Ureter (tissue), 1 donor: Measurements from ENCODE around the gene IDI1. TPM values are rescaled to one million over a fixed set of nuclear protein-coding genes. Genes with fewer than 3 reads are reported as not detected.
"Not testable (repeated sequence)": the region's sequence is repeated elsewhere in the genome, so short reads cannot be mapped to it uniquely, and the experiment has no call there.

Experiments
- DNase-seq: peaks from one replicate; pipeline ENCODE4 v3.0.0-alpha.2; 2020; ENCODE audit warnings: low spot score
- total RNA-seq: library from RNA; stranded (reverse); gene quantifications from one replicate; pipeline ENCODE4 v1.2.4, GENCODE V29; 2023
- donor health status: DM: yes; HTN: yes; CAD: no.

Gene IDI1
- total RNA-seq, 1 donor from 2014 or later, result 36.2 TPM

DNA sequence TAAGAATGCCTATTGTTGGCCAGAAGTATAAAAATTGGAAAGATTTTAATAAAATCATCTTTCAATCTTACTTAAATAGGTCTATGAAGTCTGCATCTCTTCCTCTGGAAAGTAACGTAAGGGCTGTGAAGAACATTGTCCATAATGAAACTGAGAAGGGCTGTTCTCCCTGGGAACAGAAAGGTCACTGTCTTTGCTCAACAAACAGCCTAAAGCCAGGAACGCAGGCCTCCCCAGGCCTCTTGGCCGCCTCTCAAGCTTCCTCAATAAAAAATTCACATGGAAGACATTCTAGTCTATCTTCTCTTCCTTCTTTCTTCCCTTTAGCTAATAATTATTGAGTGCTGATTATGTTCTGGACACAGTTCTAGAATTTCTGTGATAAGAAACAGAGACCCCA, 14.2 kb downstream of the IDI1 start:
- no peak for DNase-seq

DNA sequence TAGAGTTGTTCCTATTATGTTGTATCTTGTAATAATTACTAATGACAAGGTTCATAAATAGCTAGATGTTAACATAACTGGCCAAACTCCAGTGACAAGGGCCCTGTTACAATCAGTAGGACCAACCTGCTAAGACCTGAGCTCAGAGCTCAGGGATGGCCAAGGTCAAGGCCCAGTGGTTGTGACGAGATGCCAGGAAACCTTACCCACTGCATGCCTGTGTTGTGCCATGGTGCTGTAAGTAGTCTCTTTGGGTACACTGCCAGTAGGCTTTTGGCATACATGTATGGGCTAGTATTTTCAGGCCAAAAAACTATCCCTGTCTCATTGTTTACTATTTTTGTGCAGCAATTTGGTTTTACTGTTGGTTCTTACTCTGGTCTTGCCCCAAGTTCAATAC, 15.3 kb downstream of the IDI1 start:
- no peak for DNase-seq

DNA sequence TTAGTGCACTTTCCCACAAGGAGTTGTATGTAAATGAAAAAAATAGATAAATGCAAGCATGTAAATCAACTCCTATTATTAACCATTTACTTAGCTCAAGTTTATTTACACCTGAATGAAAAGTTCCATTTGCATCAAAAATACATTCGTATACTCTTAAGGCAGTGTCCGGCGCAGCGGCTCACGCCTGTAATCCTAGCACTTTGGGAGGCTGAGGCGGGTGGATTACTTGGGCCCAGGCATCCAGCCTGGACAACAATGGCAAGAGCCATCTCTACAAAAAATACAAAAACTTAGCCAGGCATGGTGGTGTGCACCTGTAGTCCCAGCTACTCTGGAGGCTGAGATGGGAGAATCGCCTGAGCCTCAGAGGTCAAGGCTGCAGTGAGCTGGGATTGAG, 19.1 kb downstream of the IDI1 start:
- DNase-seq, result no peak

DNA sequence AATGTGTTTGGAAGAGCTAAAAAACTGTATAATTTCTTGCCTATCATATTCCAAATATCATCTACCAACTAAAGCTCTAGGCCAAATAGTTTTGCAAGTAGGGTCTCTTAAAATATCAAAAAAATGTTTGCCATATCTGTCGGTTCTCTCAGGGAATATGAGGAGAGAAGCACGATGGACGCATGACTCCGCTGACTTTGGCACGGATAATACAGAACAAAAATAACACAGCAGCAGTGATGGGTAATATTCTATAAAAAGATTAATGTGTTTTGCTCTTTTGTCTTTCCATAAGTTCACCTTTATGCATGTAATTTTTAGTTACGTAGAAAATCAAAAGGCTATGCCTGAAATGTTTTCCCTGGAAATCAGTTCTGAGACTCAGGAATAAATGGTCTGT, 22.3 kb downstream of the IDI1 start:
- no peak for DNase-seq

DNA sequence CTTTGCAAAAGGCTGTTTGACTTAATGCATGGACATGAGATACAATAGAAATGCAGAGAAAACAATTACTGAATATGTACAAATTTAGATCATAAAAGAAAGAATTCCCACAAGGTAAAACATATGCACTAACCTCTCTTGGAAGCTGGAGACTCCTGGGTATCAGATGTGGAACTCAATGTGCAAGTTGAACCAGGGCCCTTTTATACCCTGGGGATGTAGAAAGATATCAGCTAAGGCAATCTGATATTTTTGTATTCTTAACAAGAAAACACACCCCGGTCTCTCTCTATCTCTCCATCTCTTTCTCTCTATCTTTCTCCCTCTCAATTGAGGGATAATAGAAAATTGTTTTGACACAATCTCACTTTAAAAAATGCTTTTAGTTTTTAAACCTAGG, 23.2 kb downstream of the IDI1 start, which contains the start of gene IDI2:
IDI2 (minus strand) TSS at position 177 of the 400 bp plus-strand sequence. CDS start 1,136 bp downstream, outside the sequence.
- no peak for DNase-seq

DNA sequence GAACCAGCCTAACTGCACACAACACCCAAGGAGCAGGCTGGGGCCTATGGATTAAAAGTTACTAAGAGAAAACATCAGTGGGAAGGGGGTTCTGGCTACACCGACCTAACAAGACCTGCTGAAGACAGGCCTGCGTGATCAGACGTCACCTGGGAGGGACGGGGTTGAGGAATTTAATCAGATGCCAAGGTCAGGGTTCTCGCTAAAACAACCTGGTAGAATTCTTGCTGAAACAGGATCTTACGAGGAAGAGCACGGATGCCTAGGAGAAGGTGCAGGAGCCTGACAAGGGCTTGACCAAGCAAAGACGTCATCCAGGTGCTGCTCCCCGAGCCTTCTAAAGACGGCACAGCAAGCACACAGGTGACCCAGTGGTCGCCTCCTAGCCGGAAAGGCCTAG, 24.8 kb downstream of the IDI1 start:
- DNase-seq, result no peak

DNA sequence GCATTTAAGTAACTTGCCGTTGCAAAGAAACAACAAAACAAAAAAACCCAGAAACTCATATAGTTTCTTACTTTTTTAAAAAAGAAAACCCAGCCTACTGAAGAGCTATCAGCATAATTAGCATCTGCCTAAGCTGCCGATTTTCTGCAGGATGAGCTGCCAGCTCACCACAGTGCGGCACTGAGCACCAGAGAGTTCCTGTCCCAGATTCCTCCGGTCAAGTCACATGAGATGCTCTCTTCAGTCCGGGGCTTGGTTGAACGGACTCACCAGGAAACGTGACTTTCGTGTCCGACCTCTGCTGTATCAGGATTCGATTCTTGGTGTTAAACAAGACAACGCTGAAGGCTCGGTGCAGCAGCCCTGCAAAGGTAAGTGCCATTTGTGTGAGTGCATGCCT, 26.5 kb downstream of the IDI1 start:
- DNase-seq, result no peak

DNA sequence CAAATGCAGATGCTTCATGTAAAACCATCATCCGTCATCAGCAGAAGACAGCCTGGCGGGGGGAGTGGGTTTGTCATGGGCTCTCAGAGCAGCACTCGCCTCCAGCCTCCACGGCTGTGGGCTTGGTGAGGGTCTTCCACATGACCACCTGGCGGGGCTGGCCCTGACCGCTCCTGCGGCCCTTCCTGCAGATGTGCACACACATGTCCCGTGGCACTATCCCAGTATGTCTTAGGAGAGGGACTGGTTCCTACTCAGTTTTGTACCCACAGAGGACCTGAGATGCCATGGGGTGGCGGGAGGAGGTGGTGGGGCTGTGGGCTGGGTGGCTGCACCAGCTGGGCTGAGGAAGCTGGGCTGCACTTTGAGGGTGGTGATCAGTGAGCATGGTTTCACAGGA, 28.0 kb downstream of the IDI1 start:
- DNase-seq, result no peak

DNA sequence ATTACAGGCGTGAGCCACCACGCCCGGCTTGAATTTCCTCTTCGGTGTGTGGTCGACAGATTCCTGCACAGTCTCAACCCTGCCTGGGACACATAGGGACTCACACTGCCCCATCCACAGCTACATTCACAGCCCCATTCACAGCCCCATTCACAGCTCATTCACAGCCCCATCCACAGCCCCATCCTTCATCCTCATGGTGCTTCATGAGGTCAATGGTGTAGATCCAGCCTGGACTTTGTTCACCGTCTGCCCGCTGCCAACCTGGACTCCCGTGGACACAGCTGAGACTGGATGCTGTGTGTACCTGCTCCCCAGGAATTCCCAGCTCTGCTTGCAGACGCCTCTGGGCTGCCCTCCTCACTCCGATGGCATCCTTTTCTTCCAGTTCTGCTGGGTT, 28.5 kb downstream of the IDI1 start:
- DNase-seq, result no peak

DNA sequence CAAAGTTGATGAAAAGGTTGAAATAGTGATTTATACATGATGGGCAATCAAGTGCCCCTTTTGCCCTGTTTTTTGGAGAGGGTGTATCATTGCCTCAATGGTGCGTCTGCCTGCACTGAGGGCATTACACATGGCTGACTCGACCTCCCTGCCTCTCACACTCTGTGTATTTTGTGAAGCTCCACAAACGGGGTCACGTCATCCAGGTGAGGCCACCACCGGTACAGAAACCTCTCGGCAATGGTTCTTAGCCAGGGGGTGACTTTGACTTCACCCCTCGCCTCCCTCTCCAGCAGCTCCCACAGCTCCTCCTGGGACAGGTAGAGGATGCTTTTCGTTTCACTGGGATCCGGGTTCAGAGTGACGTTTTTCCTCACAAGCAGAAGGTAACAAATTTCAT, 29.6 kb downstream of the IDI1 start:
- DNase-seq, result no peak

DNA sequence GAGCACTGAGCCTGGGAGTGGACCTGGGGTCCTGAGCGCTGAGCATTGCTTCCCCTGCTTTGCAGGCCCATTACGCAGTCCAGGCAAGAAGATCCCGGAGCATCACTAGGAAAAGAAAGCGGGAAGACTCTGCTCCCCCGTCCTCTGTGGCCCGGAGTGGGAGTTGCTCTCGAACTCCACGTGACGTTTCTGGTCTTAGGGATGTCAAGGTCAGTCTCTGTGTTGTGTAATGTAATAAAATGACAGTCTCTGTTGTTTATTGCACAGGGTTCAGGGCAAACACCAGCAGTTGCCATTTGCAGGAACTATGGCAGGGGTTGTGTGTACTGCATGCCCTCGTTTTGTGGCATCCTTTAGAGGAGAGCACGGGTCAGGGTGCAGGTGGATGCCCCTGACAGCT, 33.2 kb downstream of the IDI1 start:
- no peak for DNase-seq

DNA sequence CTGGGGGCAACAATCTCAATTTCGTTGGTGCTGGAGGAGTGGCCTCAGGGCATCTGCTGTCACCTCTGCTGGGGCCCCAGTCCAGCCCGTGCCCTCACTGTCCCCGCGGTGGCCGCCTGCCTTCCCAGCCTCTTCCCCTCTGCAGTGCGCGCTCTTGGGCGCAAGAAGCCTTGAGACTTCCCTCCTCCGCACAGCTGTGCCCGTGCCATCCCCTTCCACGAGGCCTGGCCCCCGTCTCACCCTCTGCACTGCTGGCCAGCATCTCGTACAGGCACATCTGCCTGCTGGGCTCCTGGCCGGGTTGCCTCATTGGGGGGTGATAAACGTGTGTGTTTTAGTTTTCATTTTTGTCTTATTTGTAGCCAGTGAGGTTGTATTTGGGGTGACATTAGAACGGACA, 37.2 kb downstream of the IDI1 start:
- DNase-seq, result no peak

DNA sequence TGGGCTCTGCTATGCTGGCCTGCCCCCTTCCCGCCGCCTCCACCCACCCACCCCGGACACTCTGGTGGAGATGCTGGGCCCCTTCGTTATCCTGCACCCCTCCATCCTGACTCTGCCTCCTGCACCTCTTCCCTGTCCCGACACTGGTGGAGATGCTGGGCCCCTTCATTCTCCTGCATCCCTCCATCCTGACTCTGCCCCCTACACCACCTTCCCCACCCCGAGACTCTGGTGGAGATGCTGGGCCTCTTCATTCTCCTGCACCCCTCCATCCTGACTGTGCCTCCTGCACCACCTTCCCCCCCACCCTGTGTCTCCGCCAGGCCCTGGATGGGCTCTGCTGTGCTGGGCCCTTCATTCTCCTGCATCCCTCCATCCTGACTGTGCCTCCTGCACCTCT, 38.2 kb downstream of the IDI1 start:
- DNase-seq, result no peak

DNA sequence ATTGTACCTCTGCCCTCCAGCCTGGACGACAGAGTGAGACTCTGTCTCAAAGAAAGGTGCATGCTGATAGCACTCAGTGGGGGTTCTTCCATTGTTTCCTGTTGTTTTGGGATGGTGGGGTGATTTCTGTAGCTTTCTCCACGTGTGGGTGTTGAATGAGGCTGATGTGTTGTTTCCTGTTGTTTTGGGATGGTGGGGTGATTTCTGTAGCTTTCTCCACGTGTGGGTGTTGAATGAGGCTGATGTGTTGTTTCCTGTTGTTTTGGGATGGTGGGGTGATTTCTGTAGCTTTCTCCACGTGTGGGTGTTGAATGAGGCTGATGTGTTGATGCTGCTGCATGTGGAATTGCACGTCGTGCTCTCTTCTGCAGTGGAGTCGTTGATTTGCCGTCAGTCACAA, 39.0 kb downstream of the IDI1 start:
- DNase-seq, result not testable (repeated sequence)

DNA sequence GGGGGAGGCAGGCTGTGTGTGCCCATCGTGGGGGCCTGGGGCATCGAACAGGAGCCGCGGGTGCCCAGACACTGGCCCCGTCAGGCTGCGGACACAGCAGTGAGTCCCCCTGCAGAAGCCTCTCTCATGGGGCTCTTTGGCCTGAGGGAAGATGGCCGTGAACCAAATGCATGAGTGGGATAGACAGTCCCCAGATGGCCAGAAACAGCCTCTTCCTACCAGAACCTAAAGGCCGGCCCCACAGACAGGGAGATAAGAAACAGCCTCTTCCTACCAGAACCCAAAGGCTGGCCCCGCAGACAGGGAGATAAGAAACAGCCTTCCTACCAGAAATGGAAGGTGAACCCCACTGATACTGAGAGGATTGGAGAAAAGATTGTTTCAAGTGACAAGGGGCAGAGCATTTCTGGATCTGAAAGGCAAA, 39.8 kb downstream of the IDI1 start:
- DNase-seq, result no peak

DNA sequence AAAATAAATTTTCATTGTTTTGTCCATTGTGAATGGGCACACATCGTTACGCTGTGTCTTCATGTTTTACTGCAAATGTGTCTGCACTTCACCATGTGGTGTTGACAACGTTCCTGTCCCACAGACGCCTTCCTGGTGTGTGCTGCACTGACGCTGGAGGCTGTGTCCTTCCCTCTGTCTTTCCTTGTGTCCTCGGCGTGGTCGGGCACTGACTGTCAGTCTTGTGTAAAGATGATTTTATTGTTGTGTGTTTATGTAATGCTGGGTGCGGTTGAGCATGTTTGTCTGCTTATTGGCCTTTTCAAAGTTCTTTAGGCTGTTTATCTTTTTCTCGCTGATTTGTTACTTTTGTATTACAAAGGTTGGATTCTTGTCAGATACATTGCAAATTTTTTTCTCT, 41.3 kb downstream of the IDI1 start:
- DNase-seq, result no peak

DNA sequence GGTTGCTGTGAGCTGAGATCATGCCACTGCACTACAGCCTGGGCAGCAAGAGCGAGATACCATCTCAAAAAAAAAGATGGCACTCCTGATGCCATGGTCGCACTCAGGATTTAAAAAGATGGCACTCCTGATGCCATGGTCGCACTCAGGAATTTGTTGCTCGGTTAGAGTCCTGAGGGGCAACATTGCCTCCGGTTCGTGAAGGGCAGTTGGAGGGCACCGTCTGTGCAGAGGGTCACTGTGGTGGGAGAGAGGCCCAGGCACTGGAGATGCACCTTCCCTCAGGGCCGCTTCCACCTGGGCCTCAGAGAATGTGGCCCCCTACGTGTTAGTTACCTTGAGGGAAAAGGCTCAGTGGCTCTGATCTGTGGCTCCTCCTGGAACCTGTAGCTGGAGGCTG, 42.3 kb downstream of the IDI1 start:
- DNase-seq, result no peak

DNA sequence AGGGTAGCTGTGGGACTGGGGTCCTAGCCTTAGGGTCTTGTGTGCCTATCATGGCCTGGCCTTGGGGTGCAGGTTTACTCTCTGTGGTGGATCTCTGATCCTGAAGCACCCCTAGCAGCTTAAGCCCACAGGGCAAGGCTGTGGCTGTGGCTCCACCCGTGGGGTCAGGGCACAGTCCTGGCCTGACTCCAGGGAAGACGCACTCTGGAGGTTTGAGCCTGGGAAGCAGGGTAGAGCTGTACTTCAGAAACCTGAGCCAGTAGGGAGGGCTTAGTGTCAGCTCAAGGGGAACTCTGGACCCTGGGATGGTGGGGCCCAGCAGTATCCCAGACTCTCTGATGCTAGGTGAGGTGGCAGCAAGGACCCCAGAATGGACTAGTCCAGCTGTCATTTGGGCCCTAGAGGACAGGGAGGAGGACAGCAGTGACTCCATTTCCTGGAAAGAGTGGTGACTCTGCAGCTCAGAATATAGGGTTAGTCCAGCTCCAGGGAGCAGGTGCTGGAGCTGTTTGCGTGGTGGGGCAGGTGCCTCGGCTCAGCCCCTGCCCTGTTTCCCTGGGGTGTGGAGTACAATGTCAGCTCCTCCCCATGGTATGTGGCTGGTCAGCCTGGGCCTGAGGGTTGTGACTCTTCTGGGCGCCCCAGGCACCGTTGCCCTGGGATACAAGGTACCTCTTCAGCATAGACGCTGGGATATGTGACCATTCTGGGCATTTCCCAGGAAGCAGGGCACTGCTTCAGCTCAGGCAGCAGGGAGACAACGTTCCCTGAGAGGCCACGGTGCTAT, 44.8 kb downstream of the IDI1 start:
- DNase-seq, result no peak

DNA sequence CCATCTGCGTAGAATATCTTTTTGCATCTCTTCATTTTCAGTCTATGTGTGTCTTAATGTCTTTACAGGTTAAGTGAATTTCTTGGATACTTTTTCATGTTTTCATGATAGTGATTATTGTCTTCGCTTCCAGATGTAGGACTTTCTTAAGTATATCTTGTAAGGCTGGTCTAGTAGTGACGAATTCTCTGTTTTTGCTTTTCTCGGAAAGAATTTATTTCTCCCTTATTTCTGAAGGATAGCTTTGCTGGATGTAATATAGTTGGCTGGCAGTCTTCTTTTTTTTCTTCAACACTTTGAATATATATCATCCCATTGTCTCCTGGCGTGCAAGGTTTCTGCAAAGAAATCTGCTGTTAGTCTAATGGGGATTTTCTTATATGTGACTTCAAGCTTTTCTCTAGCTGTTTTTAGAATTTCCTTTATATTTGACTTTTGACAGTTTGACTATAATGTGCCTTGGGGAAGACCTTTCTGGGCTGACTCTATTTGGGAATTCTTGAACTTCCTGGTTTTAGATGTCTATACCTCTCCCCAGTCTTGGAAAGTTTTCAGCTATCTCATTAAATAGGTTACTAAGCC, 46.4 kb downstream of the IDI1 start:
- no peak for DNase-seq

DNA sequence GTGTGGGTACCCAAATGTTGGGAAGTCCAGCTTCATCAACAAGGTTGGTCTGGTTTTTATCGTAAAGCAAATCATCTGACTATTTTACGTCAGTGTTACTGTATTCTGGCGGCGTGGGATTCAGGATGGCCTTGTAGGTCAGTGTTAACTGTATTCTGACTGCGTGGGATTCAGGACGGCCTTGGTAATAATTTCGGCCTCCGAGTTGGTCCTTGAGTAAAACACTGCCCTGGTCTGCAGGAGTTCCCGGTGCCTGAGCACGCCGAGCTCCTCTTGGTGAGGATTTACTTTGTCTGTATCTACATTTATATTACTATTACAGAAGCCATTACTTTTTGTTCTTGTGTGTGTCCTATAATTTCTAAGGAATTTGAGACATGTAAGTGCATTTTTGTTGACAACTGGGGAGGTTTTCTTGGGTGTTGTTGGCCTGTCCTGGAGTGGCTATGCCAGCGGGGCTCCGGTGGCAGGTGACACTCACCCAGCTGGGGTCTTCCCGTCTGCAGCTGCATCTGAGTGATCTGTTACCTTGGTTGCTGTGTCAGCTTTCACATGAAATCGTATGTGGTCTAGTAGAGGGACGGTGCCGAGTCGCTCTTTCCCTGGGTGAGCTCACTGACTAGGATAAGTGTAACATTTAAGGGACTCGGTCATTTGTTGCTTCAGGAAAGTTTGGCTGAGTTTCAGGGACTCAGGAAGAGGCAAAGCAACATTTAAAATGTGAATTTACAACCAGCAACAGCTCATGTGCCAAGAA, 51.5 kb downstream of the IDI1 start:
- no peak for DNase-seq

DNA sequence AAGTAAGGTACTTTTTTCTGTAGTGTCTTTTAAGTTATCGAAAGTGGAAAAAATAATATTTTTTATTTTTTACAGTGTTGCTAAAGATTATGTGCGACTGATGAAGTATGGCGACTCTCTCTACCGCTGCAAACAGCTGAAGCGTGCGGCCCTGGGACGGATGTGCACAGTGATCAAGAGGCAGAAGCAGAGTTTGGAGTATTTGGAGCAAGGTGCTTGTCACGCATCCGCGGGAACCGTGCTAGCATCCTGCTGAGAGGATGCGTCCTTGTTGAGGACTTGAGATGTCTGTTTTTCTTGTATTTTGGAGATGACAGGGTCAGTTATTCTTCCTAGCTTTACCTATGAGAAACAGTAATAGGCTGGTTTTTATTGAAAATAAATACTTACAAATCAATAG, 52.9 kb downstream of the IDI1 start:
- DNase-seq, result no peak

DNA sequence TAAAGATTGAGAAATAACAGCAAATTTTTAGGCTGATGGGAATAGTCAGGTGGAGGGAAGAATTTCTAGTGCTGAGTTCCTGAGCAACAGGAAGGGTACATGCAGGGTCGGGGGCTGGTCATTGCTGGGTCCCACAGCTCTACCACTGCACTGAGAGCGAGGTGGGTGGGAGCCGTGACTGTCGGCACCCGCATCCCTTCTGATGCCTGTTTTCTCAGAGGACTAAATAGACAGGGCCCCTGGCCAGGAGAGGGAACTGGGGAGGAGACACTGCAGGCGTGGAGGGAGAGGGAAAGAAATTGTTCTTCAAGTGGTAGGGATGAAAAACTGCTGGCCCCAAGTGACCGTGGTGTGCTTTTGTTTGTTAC, 53.4 kb downstream of the IDI1 start:
- DNase-seq, result no peak
